Stimulated activated CD8-positive, alpha-beta memory T cell treated with anti-CD3 and anti-CD28 coated beads, Interleukin-12 subunit alpha, Interleukin-12 subunit beta, amount 100 ng/mL, for 4 hours (primary cell): ENCODE data around the gene MYBPC1.
A peak's percentile ranks its signal among the peaks of the same experiment; 100 is the strongest.

Experiments used
- DNase-seq: peaks from one replicate; pipeline ENCODE4 v3.0.0-alpha.2; 2020; ENCODE audit warnings: low read depth

The MYBPC1 gene

DNA sequence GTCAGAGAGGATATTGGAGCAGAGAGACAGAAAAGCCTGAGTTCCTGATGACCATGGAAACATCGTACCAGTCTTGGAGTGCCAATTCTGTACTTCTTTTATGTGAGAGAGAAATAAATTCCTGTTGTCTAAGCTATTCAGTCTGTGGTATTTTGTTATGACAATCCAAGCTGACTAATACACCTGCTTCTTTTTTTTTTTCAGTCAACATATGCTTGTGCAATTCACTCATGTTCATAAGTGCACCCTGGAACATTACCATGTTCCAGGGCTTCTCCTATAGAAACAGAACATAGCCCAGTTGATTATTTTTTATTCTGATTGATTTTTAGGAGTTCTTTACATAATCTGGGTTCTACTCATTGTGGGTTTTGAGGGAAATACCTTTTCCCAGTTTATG lies 100.9 kb downstream of the MYBPC1 start:
- DNase-seq: no peak

DNA sequence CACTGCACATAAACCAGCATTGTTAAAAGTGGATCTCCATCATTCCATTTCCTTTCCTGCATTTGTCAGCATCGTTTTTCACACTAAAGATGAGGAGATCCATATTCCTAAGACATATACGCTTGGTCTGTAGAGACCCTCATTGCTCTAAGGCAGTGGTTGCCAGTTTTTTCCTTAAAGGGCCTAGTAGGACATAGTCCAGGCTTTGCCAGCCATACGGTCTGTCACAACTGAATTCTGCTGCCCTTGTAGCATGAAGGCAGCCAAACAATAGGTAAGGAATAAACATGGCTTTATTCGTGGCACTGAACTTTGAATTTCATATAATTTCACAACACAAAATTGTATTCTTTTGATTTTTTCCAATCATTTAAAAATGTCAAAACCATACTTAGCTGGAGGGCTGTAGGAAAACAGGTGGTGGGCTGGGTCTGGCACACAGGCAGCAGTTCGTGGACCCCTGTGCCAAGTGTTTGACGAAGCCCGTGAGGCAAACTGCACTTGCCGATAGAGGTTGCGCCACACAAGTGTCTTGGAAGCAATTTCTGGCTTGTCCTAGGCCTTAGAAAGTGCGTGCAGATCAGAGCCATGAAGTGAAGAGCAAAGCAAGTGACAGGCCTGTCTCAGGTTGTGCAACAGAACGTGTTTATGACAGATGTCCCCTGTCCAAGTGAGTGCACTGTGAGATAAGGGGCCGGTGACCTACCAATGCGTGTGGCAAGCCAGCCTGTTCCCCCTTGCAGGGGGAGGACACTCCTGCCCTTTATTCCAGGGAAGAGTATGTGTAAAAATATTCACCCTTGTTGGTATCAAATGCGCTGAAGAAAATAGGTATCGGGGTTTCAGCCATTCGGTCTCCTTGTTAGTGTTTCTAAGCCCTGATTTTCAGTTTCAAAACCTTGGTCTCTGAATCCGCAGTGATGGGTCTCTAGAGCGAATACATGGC lies 101.8 kb downstream of the MYBPC1 start:
- no peak for DNase-seq

DNA sequence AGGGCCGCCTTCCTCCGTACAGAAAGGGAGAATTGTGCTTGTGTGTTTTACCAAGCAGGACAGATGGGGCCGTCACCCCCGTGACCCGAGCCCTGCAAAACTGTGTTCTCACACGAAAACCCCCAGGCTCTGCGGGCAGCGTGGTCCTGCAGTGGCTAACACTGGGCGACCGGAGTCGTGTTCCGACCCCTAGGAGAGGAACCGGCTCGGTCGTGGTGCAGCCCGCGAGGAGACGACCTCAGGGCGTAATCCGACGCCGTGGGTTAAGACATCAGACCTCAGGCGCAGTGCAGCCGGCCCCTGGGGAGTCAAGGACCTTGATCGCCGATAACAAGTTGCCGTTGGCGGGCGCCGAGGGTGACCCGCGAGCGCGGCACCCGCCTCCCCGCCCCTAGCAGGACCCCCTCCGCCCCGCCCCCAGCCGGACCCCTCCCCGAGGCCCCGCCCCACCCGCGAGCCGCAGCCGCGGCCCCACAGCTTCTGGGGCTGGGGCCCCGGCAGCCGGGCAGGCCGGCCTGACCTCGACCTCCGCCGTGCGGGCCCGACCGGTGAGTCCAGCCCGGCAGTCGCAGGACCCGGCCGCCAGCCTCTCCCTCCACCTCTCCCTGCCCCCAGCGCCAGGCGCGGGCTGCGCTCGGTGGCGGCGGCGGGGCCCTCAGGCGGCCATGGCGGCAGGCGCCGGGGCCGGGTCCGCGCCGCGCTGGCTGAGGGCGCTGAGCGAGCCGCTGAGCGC lies 102.6 kb downstream of the MYBPC1 start, which contains the start of gene CHPT1:
Gene CHPT1 (plus strand): TSS at position 444 of the 733 bp plus-strand sequence. CDS start 222 bp downstream, at position 666.
- DNase-seq: peak; percentile 48

DNA sequence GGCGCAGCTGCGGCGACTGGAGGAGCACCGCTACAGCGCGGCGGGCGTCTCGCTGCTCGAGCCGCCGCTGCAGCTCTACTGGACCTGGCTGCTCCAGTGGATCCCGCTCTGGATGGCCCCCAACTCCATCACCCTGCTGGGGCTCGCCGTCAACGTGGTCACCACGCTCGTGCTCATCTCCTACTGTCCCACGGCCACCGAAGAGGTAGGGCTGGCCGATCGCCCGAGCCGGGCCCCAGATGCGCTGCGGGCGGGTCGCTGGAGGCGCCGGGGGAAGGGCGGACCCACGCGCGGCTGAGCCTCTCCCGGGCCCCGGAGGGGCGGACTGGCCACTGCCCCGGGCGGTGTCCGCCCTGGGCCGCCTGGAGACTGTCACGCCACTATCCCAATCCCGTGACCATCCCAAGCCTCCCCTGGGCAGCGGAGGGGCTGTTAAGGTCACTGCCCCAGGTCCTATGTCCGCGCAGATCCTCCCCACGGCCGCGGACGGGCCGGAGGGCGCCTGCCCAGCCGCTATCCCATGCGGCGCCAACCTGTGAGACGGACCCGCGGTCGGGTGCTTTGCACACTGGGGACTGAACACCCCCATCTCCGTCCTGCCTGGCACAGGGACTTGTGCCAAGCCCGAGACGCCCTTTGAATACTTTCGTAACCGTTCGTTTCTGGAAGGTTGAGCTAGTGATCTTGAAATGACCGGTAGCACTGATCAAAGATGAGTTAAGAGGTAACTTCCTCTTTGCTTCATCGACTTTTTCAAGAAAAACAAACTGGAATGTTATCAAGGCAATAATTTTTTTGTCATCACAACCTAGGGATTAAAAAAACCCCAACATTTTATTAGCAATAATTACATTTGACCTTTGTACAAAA lies 103.4 kb downstream of the MYBPC1 start:
- peak; percentile 2 for DNase-seq

DNA sequence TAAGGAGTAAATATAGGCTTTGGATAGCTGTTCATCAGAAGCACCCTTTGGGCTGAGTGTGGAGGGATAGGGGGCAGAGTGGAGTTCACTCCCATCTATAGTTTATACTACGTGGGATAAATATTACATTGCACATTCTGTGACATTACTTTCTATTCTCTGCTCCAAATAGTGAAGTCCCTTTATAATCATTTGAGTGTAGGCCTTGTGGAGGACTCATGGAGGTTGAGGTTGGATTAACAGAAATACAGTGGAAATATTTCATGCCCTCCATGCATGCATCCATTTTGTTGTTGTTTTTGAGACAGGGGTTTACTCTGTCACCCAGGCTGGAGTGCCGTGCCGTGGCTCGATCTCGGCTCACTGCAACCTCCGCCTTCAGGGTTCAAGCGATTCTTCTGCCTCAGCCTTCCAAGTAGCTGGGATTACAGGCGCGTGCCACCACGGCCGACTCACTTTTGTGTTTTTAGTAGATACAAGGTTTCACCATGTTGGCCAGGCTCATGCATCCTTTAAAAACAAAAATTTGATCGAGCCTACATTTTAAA lies 104.1 kb downstream of the MYBPC1 start:
- no peak for DNase-seq

DNA sequence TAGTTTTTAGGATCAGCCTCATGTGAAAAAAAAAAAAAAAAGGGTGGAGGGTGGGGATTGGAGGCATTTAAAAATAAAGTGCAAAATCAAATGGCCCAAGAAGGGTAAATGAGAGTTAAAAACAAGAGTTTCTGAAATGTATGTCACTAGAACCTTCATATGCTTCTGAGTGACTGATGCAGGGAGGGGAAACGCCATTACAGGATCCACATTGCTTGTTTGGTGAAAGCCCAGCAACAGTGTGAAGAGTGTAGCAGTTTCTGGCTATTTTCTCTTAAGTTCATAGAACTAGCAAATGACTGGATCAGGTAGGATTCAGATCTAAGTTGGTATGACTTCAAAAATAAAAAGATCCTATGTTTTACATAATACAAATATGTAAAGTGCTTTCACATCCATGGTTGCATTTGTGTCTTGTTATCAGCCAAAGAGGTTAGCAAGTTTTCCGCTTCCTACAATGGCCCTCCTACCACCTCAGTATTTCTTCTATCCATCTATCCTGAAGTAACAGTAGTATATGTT lies 105.6 kb downstream of the MYBPC1 start:
- DNase-seq: no peak

DNA sequence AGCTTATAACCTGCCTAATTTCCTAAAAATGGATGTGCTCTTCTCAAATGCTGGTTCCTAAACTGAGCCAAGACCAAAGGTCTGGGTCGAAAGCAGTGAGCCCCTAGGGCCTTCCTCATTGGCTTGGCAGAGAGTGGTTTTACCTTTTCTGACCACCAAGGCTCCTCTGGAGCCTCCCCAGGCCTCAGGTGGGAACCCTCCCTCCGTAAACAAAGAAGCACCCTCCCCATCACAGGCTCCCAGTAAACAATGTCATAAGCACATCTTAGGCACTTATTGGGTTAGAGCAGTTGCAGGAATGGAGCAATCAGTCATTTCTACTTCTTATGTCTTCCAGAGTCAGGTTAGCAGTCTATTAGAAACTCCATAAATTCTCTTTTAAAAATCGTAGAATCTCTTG lies 108.7 kb downstream of the MYBPC1 start:
- DNase-seq: no peak

DNA sequence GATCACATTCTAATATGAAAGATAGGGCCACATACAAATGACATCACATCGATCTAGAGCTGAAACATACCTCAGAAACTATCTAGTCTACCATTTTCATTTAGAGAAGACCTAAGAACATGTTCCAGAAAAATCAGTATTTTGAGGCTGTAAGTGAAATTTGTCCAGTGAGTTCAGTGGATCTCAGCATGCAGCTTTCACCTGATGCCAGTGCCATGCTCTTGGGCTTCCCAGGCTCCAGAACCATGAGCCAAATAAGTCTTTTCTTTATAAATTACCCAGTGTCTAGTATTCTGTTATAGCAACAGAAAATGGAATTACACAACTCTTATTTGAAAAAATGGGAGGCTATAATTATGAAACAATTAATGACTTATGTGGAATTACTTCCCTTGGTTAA lies 111.6 kb downstream of the MYBPC1 start:
- DNase-seq: no peak

DNA sequence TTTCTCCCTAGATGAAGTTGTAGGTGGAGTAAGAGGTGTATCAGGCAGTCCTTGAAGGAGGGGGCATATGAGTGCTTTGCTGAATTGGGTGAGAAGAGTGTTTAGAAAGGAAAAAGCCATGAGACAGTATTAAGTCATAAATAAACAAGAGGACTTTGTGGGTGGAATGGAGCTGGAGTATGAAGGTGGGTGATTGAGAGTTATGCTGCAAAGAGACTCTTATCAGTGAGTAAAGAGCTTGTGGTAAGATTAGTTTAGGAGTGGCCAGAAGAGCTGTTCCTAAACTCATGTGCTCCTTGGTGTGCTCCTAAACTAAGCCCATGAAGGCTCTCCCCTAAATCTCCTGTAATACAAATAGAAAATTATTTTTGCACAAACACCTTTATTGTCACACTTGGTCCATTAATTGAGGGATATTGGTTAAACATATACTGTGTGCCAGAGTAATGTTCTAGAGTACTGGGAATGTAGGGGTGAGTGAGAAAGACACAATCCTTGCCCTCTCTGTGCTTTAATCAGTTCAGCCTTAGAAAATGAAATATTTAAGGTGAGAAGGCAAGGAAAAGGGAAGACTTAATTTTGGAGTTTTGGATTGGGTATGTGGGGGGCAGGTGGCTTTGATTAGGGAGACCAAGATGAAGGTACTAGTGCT lies 112.5 kb downstream of the MYBPC1 start:
- DNase-seq: no peak

DNA sequence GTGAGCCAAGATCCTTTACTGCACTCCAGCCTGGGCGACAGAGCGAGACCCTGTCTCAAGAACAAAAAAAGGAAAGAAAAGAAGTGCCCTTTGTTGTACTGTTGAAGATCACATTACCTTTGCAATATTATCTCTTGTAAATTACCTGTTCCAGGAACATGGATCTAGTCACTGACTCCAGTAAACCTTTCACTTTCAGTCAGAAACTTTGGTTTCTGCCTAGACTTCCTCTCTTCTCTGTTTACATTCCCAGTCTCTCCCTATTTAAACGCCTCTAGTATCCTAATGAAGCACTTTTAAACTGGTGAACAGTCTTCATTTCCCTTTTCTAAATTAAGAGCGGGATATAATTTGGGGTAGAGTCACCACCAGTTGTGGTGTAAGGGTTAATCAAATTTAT lies 115.5 kb downstream of the MYBPC1 start:
- DNase-seq: no peak

DNA sequence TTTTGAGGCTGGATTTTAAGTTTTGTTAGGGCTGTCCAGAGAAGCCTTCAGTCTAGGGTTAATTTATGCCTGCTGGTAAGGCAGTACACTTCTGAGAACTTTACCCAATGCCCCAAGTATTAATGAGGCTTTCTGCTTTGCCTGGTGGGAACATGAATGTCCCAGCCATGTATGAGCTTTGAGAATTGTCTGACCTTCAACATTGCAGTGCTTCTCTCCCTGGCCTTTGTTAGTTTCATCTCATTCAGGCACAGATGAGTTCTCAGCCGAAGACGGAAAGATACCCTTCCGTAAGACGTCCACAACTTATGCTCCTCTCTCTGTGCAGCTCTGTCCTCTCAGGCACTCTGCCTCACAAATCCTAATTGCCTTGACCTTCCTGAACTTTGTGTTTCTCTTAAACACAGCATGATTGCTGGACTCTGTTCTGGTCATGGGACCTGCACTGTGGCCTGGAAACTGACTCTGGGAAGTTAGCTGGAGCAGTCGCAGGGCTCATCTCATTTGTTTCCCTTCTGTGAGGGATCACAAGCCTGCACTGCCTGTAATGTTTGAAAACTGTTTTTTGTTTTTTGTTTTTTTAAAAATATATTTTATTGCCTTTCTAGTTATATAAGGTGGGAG lies 118.4 kb downstream of the MYBPC1 start:
- no peak for DNase-seq

DNA sequence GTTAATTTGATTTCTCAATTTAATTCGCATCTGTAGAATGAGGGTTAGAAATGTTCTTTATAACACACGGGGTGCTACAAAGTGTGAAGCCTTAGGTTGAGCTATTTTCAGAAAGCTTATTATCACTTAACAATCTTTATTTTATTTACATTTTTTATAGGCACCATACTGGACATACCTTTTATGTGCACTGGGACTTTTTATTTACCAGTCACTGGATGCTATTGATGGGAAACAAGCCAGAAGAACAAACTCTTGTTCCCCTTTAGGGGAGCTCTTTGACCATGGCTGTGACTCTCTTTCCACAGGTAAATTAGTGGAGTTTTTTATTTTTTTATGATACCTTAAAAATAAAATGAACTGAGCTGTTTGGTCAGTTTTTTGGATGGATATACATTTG lies 119.2 kb downstream of the MYBPC1 start:
- DNase-seq: no peak

DNA sequence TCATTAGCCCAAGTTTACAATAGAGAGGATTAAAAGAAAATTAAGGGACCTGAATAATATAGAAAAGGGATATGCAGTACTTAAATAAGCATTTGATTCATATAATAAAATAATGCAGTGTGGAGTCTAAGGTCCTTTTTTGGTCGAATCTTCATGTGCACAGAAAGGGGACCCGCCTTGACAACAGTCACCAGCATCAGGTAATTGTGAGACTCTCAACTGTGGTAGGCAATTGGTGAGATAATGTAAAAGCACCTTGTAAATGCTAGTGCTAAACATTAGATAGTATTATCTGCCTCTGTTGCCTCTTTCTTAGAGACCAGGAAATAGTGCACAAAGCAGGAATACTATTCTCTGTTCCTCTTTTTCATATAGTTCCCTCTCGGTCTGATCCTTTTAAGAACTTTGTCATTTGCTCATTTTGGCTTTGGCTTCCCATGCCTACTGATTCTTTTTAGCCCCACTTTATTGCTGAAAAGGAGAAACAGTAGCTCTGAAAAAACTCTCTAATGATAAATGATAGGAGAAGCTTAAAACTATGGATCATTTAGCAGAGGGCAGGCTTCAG lies 120.2 kb downstream of the MYBPC1 start:
- no peak for DNase-seq

DNA sequence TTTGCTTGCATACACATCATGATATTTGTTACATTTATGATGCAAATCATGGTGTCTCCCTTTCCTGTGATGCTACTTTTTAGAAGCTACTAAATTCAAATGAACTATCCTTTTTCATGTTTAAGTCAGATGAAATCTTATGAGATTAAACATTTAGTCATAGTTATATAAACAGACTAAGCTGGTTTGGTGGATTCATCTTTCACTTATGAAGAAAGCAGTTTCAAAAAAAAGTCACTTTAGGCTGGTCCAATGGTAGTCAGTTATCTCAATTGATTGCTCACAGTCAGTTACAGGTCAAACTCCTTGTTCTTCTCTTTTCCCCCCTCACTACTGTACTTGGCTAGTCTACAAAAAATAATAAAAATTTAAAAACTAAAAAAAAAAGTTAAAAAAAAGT lies 124.8 kb downstream of the MYBPC1 start:
- no peak for DNase-seq

DNA sequence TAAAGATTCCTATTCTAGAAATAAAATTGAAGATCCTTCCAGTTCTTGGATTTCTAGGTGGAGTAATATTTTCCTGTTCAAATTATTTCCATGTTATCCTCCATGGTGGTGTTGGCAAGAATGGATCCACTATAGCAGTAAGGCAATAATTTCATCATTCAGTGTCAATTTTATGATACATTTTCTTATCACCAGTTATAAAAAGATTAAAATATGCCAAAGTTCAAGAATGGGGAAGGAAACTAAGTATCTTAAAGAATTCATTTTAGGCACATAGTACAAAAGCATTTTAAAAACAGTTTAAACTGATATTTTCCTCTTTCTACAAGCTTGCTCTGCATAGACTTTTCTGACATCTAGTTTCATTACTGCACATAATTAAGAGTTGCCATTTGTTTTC lies 125.3 kb downstream of the MYBPC1 start:
- no peak for DNase-seq

DNA sequence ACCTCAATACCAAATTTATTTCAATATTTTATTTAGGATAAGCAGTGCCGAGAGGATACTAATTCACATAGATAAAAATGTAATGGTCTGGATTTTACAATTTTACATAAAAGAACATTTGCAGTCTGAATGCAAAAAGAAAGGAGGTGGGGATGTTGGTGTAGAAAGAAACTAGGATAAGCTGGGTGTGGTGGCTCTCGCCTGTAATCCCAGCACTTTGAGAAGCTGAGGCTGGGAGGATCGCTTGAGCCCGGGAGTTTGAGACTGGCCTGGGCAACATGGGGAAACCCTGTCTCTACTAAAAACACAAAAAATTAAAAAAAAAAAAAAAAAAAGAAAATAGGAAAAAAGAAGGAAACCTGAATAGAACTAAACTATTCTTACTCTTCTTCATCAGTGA lies 127.6 kb downstream of the MYBPC1 start:
- no peak for DNase-seq

DNA sequence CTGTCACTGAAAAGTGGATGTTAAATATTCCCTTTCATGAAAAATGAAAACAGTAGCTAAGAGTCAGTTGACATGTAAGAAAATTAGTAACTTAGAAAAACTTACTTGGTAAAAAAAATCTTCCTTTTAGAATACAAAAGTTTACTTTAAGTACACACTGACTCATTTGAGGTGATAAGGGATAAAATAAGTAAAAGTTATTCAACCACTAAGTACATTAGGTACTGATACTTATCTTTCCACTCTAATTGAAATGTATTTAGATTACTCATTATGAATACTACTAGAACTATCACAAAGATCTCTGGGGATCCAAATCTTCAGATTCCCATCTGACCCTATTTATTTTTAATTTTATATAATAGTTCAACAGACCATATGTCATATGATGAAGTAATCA lies 132.3 kb downstream of the MYBPC1 start:
- no peak for DNase-seq

DNA sequence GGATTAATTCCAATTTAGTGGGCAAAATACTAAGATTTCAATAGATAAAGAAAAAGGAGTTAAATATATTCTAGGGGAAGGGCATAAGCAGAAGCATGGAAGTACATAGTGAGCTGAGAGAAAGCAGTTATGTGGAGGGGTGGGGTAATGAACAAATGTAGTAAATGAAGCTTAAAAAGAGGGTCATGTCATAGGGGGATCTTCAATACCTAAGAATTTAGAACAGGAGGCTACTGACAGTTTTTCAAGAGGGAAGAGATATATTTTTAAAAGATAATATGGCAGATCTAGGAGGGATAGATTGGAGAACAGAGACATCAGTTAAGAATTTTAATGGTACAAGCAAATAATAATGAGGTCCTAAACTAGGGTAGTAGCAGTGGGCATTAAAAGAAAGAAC lies 135.1 kb downstream of the MYBPC1 start:
- DNase-seq: no peak

DNA sequence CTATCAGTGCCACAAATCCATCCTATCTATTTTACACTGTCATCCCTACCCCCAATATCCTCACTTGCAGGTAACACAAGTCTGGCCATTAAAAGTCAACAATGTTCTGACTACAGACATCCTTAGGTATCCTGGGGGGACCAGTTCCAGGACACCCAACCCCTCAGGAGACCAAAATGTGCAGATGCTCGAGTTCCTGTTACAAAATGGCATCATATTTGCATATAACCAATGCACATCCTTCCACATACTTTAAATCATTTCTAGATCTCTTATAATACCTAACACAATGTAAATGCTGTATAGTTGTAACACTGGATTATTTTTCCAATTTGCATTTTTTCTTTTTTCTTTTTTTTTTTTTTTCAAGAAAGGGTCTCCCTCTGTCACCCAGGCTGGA lies 137.5 kb downstream of the MYBPC1 start:
- no peak for DNase-seq

DNA sequence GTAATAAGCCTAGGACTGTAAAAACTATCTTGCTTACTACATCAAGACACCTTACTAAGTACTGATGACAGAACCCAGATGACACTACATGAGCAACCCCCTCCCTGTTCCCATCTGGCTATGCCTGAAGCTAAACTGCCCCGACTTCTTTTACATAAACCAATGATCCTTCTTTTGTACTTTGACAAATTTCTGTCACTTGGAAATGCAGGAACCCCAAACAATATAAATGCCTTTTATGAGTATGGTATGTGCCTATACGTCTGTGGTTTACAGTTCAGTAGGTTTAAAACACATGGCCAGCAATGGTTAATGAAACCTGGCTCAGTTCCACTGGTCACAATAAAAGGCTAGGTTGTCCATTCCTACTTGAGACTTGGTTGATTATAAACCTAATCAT lies 138.4 kb downstream of the MYBPC1 start:
- no peak for DNase-seq
